Putamen (tissue), 1 donor: ENCODE data around the gene MAP1B.

Source experiments
- DNase-seq: peaks from one replicate; pipeline ENCODE4 v3.0.0-alpha.2; 2016; ENCODE audit warnings: low spot score

MAP1B gene

DNA sequence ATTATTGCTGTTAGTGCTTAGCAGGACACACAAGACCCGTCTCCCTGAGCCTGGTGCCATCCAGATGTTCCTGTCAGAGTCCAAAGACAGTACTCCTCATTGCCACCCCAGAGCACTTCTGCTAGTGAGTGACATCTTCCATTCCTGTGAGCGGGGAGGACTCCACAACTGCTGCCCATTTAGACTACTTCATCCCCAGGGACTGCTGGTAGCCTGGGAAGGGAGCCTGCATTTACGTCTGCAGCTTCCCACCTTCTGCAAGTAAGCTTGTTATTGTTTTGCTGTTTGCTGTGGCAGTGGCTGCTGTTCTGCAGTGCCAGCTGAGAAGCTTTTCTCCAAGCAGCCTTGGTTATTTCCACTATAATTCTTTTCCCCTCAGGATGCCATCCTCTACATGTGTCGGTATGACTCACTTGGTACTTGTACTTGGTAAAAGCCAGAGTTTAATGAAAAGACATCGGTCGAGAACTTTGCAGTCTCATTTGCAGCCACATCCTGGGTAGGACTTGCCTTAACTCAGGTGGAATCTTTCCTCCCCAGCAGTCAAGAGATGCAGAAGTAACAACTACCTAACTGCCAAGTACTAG, 10.6 kb upstream of the MAP1B start:
- DNase-seq = no peak

DNA sequence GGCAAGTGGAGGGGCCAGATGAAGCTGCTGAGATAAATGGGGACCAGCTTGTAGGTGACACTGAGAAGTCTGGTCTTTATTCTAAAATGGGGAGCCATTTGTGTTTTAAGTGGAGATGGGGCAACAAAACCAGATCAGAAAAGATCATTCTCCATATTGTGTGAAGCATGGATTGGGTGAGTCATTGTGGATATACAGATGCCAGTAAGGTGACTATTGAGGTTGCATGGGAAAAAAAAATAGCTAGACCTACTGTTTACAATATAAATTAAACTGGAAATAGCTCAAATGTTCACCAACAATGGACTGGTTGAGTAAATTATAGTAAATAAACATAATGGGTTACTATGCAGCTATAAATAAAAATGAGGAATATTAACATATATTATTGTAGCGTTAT, 5.4 kb upstream of the MAP1B start:
- no peak for DNase-seq

DNA sequence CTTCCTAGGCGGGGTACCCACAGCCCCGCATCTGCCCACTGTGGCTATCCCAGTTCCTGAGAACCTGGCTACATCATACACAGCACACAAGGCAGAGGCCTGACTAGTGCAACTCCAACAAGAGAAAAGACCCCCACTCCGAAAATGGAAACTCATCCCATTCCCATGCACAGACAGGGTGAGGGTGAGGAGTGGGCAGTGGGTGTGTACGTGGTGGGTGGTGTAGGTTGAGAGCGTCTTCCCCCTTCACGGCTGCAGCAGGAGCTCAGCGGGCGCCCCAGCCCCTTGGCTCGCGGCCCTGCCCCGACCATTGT, 501 bp upstream of the MAP1B start:
- no peak for DNase-seq

DNA sequence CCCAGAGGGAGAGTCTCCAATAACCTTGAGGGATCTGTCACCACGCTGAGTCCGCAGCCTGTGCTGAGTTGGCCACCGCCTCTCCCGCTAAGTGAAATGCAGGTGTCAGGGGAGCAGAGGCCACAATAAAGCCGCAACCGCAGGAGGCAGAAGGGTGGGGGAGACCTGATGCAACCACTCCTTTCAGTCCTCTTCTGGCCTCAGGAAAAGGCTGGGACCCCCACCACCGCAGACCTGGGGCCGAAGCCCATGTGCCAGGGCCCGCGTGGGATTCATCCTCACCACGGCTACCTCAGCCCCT, 576 bp downstream of the MAP1B start:
- DNase-seq = no peak

DNA sequence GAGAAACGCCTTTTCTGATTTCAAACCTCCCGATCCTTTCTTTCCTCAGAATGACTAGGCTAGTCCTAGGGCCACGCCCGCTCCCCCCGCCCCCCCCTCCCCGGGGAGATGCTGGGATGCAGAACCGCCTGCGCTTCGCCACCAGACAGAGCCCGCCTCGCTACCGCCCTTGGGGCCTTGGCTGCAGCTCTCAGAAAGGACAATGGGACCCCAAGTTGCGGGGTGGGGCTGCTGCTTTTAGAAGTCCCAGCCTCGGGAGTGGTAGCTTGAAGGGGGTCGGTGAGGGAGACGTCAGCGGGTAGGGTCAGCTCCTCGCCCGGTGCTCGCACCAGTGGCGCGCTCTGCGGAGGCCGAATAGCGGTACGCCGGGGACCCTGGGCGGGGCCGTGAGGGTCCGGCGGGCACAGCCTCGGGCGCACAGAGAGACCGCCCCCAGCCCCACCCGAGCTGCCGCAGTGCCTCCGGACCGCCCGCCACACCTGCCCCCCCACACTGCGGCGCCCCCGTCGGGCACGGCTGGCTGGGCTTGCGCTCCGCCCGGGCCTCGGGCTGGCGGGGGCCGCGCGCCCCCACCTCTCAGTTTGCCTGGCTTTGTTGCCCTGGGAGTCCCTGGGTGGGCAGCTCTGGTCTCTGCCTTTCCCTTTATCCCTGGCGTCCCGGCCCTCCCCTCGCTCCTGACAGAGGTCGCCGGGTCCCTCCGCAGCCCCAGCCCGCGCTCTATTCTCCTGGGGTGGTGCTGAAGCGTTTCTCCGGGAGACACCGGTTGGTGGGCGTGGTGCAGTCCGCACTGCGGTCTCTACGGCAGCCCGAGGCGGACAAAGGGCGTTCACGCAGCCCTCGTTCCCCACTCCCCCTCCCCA, 1.2 kb downstream of the MAP1B start:
- peak; percentile 71 for DNase-seq

DNA sequence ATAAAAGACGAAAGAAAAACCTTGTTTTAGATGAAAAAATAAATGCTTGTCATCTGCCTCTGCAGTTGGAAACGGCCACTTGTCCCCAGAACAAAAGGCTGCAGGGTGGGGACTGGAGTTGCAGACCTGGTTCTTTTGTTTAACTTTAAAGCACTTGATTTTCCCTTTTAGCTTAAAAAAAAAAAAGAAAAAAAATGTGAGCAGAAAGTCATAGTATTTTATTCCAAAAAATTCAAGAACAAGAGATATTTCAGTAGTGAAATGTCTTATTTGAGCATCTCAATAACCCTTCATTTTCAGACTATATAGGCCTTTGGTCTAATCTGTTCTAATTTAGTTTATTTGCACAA, 1.8 kb downstream of the MAP1B start:
- DNase-seq = no peak

DNA sequence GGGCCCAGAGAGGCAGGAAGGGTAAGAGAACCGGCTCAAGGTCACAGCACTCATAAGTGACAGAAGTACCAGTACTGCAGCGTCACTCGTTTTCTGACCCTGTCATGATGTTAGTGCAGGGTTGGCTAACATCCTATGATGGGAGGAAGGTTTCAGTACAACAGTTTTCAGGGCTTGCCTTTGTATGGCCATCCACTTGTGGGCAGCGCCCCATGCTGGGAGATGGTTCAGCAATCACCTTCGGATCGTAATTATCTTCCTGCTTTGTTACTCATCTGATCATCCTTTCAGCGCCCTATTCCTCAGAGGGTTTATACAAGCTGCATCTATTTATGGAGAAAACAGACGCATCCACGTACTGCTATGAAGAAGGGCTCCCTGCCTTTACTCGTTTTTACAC, 2.4 kb downstream of the MAP1B start:
- DNase-seq = peak; percentile 38

DNA sequence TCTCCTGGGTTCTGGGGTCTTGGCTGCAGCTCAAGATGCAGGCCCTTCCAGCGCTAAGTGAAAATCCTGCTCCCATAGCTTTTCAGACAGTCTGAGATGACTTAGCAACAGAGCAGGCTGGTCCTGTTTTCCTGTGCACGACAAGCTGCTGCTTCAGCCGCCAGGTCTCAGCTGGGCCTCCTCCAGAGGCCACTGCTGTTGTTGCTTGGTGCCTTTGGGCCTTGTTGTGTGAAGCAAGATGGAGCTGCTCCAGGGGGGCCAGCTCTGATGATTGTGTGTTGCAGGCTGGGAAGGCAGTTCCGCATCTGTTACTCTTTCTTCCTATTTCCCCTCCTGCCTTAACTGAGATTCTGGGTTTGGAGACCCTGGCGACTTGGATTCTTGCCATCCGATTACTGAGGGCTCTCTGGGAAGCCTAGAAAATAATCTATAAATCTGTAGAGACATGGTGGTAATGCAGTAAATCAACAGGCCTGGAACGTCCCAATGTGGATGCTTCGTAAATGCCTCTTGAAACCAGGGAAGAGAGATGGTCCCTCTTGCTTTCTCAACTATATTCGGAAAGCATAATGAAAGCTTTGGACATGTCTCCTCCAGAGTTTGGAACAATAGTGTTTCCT, 3.2 kb downstream of the MAP1B start:
- DNase-seq = peak; percentile 53

DNA sequence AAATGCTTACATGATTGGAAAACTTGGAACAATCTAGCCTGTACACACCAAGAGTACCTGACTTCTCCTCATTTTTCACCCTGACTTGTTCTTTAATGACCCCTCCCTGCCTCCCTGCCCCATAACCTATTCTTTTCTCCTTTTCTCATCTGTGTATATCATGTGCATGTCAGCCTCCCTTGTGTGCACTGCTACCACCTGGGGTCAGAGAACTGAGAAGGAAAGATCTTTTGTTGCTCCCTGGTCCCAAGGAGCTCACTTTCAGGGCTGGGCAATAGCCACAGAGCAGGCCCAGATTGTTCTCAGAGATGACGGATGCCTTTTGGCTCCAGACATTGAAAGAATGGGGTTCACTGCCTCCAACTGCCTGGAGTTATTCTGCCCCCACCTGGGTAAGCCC, 5.1 kb downstream of the MAP1B start:
- DNase-seq = no peak

DNA sequence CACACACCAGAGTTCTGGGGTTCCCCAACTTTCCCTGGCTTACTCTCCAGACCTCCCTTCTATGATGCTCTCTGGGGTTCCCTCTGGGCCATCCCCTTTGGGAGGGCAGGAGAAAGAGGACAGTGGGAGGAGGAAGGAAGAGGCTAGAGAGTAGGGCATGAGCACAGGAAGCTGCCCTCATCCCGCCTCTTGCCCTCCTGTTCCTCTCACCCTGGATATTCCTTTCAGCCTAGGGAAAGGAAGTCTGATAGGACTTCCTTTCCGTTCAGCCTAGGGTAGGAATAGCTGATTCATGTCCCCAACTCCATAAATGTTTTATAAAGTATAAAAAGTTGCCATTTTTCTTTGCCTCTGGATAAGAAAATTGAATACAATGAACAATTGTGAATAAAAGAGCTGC, 7.4 kb downstream of the MAP1B start:
- no peak for DNase-seq

DNA sequence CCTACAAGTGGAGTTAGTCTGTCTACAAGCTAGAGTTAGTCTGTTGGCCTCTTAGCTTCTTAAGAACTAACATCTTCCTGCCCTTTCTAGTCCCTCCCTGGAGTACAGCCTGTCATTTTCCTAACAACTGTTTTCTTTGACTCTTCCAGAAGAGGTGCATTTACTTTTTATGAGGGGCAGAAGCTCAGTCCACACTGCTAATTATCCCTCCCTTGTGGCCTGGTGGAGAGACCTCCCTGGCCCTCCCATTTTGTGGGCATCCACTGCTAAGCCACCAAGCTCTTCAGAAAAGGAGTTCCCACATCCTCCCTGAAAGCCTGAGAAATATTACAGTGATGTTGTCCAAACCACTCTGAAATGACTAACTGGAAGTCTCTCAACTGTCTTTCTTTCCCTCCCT, 8.0 kb downstream of the MAP1B start:
- no peak for DNase-seq

DNA sequence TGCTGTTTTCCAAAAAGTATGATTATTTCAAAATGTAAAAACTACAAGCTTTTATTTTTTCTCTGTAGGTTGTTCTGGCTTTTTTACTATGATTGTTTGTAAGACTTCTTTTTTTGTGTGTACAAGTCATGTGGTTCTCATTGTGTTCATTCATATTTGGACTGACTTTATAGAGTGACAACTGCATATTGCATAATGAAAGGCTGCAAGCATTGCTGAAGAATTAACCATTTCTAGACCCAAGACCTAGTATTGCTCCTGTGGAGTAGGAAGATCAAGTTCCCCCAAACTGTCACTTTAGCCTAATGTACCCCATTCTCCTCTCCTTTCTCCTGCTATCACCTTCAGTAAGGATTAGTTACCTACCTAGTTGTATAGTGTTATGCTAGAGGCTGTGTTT, 10.0 kb downstream of the MAP1B start:
- DNase-seq = no peak

DNA sequence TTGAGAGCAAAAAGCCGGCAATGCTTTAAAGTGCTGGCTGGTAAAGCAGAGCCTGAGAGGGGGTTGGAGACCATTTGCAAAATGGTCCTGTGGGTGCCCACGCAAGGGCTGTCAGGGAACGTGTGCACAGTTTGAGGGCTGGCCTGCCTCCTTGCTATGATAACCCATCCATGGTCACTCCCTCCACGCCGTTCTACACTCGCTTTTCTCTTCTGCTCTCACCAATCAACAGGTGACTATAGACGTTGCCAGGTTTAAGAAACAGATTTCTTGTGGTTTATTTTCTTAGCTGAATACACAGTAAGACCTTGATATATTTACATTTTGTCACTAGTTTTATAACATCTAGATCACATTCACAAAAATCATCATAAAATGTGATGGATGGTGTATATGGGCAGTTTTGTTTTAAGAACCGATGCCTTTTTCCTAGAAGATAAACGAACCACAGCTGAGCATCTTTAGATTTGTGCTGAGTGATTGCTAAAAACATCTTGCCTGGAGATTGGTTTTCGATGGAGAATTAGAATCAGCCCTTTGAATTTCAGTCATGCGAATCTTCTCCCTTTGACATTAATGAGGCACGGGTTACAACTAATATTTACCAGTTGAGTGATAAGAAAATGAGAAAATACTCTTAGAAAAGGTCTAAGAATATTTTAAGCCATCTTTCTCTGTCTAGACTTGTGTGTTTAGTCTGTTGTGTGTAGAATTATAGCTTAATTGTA, 13.9 kb downstream of the MAP1B start:
- DNase-seq = no peak

DNA sequence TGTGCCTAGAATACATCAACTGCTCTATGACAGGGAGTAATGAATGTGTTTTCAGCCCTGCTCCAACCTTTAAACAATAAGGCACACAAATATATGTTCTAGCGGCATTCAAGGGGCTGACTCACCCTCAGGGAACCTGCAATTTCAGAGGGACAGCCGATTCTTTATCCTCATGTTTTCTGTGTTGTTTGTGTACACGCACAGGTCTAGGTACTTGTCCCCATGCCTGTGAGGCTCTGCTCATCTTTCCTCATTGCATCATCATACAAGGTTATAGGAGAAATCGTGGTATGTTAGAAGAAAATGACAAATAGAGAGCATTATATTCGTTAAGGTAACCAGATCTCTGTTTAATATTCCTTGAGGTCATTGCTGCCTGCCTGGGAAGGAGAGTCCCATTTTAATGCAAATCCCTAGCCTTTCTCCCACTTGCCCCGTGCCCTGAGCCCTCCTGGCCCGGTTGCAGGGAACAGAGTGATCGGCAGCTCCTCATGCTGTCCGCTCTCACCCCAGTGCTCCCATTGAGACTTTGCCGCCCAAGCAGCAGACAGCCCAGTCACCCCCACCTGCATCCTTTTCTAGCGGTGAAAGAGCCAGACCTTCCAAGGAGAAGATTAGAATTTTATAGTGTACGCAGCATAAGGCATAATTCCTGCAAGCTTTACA, 14.6 kb downstream of the MAP1B start:
- no peak for DNase-seq

DNA sequence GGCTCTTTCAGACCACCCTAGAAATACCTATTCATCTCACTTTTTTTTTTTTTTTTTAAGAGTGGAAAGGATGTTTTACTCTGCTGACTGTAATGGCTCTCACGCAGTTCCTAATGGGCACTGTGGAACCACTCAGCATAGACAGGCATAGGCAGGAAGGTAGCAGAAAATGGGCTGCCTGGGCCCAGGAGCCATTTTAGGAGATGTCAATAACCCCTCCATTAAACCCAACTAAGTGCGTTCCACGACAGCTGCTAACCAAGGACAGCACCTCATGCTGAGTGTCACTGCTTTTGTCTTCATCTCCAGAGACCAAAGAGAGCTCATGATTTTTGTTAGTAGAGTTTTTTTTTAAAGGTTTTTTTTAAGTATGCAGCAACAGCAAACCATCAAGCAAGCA, 15.3 kb downstream of the MAP1B start:
- no peak for DNase-seq

DNA sequence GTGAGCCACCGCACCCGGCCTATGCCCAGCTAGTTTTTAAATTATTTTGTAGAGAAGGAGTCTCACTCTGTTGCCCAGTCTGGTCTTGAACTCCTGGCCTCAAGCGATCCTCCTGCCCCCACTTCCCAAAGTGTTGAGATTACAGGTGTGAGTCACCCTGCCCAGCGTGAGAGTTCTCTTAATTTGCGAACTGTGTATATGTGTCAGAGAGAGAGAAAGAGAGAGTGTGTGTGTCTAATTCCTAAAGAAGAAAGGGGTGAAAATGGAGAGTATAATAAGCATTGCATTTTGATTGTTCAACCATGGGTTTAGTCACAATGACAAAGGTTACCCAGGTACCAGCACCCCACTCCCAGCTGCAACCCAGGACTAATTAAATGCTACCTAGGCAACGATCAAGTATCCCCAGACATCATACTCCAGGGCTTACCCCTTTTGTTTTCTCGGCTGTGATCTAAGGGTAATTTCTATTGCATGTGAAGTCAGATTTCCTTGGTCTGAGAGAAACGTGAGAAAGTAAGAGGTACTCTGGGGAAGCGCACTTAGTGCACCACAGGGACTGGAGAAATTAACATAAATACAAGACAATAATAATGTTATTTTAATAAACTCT, 16.6 kb downstream of the MAP1B start:
- no peak for DNase-seq

DNA sequence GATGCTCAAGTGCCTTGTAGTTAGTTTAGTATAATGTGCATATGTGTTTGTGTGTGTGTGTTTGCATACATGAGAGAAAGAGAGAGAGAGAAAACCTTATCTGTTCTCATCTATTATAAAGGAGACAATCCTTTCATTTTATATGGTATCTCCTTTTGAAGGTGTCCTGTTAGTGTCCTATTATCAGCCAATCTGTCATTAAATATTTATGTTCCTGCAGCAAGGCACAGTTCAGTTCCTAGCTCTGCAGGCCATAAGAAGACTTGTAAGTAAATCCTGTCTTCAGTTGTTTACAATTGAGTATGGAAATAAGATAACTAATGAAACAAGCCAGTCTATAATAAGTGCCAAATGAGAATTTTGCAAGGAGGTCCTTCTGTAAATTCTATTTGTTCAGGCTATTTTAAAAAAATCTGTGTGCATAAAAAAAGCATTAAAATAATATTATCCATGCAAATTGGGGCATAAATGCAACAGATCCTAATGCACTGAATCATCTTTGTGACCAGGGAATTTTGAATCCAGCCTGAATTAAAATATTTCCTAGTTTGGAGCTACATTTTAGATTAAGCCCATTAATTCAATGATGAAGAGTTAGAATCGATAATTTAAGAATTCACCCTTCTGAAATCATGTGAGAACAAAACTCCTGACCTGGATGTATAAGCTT, 18.1 kb downstream of the MAP1B start:
- DNase-seq = no peak

DNA sequence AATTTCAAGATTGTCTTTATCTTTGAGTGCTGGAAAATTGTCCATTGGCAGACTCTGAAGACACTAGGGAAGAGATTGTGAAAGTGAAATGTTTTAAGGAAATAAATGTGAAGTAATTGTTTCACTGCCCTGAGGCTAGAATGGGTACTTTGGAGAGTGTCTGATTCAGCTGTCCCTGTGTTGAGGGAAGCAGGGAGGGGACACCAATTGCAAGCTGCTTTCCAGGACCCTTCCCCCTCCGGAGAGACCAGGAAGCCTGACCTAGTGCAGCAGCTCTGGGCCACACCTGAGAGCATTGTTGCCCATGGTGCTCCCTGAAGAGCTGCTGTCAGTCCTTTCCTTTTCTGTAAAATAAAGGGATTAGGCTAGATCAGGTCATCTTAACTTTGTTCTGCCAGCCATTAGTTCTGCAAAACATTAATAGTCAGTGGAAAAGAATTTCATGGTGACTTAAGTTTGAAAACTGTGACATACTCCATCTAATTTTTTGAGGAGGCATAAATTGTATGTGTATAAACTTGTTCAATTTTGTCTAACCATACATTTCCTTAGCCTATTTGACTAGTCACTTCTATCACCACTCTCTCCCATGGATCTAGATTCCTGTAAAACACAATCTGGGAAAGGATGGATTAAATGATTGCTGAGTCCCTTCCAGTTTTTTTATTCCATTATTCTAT, 18.8 kb downstream of the MAP1B start:
- no peak for DNase-seq

DNA sequence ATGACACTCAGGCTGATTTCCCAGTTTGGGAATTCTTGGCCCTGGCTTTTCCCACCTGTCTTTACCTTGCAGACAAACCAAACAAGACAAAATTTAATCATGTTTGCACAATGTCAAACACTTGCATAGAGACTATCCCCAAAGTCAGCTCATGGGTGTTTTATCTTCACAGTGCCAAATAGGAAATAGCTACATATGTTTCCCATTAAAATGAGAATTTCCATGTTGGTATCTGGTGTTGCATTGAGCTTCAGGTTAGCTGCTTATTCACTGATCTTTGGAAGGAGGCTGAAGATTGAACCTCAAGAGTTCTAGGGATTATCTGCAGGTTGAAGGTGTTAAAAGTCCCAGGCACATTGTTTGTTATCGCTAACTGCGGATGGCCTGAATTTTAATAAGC, 19.5 kb downstream of the MAP1B start:
- DNase-seq = no peak

DNA sequence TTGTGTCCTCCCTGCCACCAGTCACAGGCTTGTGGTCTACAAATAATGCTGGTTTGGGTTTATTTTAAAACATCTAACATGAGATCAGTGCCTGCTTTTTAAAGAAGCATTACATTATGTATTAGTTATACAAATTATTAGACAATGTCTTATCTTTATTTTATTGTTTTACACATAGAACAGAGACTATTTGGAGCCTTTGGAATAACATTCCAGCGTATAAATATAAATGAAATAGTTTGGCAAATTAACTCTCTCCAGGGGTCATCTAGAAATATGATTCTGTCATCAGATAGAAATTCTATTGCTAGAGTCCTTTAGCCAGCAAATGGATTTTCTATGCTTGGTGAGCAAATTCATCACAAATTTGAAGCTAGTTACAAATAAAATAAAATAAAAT, 22.4 kb downstream of the MAP1B start:
- DNase-seq = no peak

DNA sequence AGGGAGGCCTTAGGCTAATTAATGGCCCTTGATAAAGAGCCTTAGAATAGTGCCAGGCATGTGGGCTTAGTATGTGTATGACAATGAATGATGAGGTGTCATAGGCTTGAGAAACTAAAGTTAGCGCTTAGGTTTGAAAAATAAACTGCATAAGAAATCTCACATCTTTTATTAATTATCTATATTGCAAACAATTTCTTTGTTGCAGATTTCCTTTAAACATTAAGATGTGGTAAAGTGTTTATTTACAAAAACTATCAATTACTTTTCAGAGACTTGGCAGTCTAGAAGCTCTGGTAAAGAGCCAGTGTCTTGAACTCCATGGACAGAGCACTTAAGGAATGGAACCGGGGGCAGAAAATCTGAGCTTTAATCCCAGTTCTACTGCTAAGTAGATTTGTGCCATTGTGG, 23.1 kb downstream of the MAP1B start:
- no peak for DNase-seq
